Measurements from ENCODE around the gene LIME1.

Gene LIME1

DNA sequence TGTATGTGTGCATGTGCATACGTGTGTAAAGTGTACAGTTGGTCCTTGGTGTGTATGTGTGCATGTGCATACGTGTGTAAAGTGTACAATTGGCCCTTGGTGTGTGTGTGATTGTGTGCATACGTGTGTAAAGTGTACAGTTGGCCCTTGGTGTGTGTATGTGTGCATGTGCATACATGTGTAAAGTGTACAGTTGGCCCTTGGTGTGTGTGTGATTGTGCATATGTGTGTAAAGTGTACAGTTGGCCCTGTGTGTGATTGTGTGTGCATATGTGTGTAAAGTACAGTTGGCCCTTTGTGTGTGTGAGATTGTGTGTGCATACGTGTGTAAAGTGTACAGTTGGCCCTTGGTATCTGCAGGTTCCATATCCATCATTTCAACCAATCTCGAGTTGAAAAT is 5.1 kb upstream of the LIME1 start:
- TF ChIP-seq, protein P1, sequence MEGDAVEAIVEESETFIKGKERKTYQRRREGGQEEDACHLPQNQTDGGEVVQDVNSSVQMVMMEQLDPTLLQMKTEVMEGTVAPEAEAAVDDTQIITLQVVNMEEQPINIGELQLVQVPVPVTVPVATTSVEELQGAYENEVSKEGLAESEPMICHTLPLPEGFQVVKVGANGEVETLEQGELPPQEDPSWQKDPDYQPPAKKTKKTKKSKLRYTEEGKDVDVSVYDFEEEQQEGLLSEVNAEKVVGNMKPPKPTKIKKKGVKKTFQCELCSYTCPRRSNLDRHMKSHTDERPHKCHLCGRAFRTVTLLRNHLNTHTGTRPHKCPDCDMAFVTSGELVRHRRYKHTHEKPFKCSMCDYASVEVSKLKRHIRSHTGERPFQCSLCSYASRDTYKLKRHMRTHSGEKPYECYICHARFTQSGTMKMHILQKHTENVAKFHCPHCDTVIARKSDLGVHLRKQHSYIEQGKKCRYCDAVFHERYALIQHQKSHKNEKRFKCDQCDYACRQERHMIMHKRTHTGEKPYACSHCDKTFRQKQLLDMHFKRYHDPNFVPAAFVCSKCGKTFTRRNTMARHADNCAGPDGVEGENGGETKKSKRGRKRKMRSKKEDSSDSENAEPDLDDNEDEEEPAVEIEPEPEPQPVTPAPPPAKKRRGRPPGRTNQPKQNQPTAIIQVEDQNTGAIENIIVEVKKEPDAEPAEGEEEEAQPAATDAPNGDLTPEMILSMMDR (IDR thresholded peaks at IDR 0.05; ENCODE audit: low read depth, low read length): no peak
- no peak for DNase-seq (ENCODE audit: extremely low read depth, low read depth)

DNA sequence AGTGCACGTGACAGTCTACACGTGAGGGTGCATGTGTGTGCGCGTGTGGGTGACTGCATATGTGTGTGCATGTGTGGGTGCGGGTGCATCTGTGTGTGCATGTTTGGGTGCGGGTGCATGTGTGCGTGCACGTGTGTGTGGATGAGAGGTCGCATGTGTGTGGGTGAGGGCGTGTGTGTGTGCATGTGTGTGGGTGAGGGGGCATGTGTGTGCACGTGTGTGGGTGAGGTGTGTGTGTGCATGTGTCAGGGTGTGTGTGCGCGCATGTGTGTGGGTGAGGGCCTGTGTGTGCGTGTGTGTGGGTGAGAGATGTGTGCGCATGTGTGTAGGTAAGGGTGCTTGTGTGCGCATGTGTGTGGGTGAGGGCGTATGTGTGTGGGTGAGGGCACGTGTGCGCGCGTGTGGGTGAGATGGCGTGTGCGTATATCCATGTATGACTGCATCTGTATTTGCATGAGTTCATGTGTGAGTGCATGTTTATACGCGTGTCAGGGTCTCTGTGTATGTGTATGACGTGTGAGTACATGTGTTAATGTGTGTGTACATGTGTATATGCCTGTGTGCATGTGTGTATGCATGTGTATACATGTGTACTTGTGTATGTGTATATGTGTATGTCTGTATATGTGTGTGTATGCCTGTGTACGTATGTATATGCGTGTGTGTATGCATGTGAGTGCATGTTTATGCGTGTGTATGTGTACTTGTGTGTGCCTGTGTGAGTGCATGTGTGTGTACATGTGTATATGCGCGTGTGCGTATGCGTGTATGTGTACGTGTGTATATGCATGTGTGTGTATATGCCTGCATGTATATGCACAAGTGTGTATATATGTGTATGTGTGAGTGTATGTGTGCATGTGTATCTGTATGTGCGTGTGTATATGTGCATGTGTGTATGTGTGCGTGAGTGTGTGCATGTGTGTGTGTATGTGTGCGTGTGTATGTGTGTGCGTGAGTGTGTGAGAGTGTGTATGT is 4.1 kb upstream of the LIME1 start:
- no peak for DNase-seq (ENCODE audit: extremely low read depth, low read depth)
- TF ChIP-seq, protein P1 (IDR thresholded peaks at IDR 0.05; ENCODE audit: low read depth, low read length): no peak

DNA sequence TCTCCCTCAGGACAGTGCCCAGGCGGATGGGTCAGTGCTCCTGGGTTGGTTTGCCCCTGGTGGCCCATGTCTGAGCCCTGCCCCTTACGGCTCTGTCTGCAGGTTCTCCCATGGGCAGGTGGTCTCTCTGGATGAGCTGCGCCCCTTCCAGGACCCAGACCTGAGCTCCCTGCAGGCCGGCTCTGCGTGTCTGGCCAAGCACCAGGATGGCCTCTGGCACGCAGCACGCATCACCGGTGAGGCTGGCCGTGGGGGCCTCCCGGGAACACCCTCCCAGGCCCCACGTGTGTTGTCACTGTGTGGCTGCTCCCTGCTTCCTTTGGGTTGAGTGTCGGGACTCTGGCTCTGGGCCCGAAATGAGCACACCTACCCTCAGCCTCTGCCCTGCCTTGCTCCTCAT is 3.3 kb upstream of the LIME1 start:
- DNase-seq (ENCODE audit: extremely low read depth, low read depth): no peak
- TF ChIP-seq, protein P1 (IDR thresholded peaks at IDR 0.05; ENCODE audit: low read depth, low read length): no peak

DNA sequence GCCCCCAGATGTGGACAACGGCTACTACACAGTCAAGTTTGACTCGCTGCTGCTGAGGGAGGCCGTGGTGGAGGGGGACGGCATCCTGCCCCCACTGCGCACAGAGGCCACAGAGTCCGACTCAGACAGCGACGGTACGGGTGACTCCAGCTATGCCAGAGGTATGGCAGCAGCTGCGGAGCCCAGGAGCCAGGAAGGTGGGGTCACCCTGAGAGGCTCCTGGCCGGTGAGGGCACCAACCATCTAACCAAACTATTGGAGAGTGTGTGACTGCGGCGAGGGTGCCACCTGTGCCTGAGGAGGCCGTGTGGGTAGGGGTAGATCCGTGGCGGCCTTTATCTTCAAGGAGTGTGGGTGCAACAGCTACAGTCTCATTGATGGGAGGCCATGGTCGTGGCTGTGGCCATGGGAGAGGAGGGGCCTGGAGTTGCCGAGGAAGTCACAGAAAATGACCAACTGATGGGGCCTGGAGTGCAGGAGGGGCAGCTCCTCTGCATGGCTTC is 2.8 kb upstream of the LIME1 start:
- DNase-seq (ENCODE audit: extremely low read depth, low read depth): no peak

DNA sequence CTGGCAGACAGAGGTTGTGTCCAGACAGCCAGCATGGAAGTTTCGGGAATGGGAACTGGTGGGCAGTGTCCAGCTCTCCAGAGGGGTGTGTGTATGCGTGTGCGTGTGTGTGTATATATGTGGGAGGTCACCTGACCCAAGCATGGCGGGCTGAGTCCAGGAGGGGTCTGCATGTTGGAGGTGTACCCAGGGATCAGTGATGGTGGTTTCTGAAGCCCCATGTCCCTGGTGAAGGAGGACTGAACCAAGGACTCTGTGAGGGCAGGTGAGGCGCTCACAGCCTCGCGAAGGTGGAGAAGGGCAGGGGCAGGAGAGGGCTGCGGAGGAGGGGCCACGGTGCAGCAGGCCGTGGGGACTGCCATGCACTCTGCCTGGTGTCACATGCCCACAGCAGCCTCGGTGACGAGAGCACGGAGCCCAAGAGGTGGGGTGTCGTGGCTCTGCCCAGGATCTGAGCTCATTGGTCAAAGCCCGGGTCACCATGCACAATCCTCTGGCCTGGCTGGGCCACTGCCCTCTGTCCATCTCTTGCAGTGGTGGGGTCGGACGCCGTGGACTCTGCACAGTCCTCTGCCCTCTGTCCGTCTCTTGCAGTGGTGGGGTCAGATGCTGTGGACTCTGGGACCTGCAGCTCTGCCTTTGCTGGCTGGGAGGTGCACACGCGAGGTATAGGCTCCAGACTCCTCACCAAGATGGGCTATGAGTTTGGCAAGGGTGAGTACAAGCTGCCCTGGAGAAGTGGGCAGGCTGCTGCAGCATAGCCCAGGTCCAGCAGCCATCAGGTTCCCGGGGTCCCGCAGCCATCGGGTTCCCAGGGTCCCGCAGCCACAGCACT is 2.1 kb upstream of the LIME1 start:
- TF ChIP-seq, protein P1 (IDR thresholded peaks at IDR 0.05; ENCODE audit: low read depth, low read length): no peak
- no peak for DNase-seq (ENCODE audit: extremely low read depth, low read depth)

More for the DNA sequence above, 2.8 kb upstream of the LIME1 start:
- TF ChIP-seq, protein P1 (IDR thresholded peaks at IDR 0.05; ENCODE audit: low read depth, low read length): no peak

DNA sequence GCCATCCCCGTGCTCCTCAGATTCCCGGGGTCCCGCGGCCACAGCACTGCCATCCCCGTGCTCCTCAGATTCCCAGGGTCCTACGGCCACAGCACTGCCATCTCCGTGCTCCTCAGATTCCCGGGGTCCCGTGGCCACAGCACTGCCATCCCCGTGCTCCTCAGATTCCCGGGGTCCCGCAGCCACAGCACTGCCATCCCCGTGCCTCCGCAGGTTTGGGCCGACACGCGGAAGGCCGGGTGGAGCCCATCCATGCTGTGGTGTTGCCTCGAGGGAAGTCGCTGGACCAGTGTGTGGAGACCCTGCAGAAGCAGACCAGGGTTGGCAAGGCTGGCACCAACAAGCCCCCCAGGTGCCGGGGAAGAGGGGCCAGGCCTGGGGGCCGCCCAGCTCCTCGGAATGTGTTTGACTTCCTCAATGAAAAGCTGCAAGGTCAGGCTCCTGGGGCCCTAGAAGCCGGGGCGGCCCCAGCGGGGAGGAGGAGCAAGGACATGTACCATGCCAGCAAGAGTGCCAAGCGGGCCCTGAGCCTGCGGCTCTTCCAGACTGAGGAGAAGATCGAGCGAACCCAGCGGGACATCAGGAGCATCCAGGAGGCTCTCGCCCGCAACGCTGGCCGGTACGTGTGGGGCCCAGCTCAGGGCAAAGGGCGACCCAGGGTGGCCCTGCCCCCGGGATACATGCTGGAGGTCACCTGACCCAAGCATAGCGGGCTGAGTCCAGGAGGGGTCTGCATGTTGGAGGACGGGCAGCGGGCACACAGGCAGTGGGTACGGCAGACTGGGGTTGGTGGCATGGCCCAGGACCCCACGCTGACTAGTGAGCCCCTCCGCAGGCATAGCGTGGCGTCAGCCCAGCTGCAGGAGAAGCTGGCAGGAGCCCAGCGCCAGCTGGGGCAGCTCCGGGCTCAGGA is 1.3 kb upstream of the LIME1 start:
- TF ChIP-seq, protein P1 (IDR thresholded peaks at IDR 0.05; ENCODE audit: low read depth, low read length): no peak
- DNase-seq (ENCODE audit: extremely low read depth, low read depth): no peak

Data from AG09319 (cell line).